Measurements from ENCODE around the gene CANX.
"Not testable (repeated sequence)": the region's sequence is repeated elsewhere in the genome, so short reads cannot be mapped to it uniquely, and the experiment has no call there.

DNA sequence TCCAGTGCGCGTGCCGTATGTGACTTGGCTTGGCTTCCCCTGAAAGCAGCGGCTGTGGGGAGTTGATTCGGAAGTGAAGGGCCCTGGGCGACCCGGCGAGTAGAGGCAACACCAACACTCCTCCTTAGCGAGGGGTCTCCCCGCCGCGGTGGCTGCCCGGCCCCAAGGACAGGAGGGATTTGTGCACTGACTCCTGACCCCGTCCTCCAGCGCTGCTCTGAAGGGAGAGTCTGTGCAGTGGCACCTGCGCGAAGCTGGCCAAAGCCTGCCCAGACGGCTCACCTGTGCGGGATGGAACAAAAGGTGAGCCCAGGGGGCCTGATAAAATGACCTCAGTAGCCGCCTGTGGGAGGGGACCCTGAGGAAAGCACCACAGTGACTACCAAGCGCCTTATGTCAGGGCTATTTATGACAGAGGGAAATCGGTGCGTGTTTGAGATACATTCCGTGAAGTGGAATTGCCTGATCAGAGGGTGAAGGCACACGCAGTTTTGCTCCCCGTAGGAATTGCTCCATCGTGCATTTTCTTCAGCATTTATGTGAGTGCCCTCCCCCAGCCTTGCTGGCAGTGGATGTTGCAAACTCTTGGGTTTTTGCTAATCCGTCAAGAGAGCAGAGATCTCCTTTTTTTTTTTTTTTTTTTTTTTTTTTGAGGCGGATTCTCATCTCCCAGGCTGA, 40.4 kb upstream of the CANX start:
- TF ChIP-seq EZH2 (IDR thresholded peaks at IDR 0.05); POLR2AphosphoS5 (IDR thresholded peaks at IDR 0.05; ENCODE audit: borderline replicate concordance, low read depth, low read length): not testable (repeated sequence)

Measured in SK-N-MC (cell line).